ENCODE measurements around the gene EXOC3L1. TPM values are rescaled to one million over a fixed set of nuclear protein-coding genes. Genes with fewer than 3 reads are reported as not detected.

Gene EXOC3L1
- total RNA-seq, 1 donor from 2014 or later = not detected

- Mint-ChIP-seq H3K4me3 (no peak overlapping the region), H3K27ac (no peak overlapping the region), H3K27me3 (ENCODE audit: insufficient read depth, low read depth) (peaks cover 6% of the 10 kb centered on the region), H3K9me3 (no peaks in the 10 kb centered on the region), H3K4me1 (peaks cover 7% of the 10 kb centered on the region), H3K36me3 (peaks cover 6% of the 10 kb centered on the region)
- Histone ChIP-seq H2AFZ (replicated peaks) (no peak overlapping the region), H3K9ac (no peak overlapping the region), H3K36me3 (no peaks in the 10 kb centered on the region), H3K79me2 (ENCODE audit: low read depth) (no peaks in the 10 kb centered on the region), H3K27me3 (no peaks in the 10 kb centered on the region), H4K20me1 (ENCODE audit: low read depth) (peaks cover 7% of the 10 kb centered on the region), H3K4me3 (no peak overlapping the region), H3K4me2 (no peak overlapping the region), H3K9me3 (ENCODE audit: low read depth) (no peaks in the 10 kb centered on the region), H3K4me1 (peaks cover 14% of the 10 kb centered on the region), H3K27ac (no peak overlapping the region), H3F3A (ENCODE audit: low read depth) (peaks cover 12% of the 10 kb centered on the region)
- no peak for DNase-seq (ENCODE audit: low spot score)
- TF ChIP-seq EZH2 (IDR thresholded peaks at IDR 0.05) = no peak
- no peak for TF ChIP-seq EZH2phosphoT487 (IDR thresholded peaks at IDR 0.05)
- no peak for TF ChIP-seq CTCF (IDR thresholded peaks at IDR 0.05)
Measured at GRCh38 chr16:67210069-67210937, 20.4 kb upstream of the EXOC3L1 start.

- no peak overlapping the region for H3K27ac Mint-ChIP-seq
- TF ChIP-seq EZH2 (IDR thresholded peaks at IDR 0.05) = no peak
- TF ChIP-seq EZH2phosphoT487 (IDR thresholded peaks at IDR 0.05) = no peak
- no peak for TF ChIP-seq CTCF (IDR thresholded peaks at IDR 0.05)
- H3K4me3 Mint-ChIP-seq = no peak overlapping the region
- peaks cover 6% of the 10 kb centered on the region for H3K27me3 Mint-ChIP-seq (ENCODE audit: insufficient read depth, low read depth)
- no peak for DNase-seq (ENCODE audit: low spot score)
- peaks cover 12% of the 10 kb centered on the region for H3F3A ChIP-seq (ENCODE audit: low read depth)
- H3K36me3 Mint-ChIP-seq = peaks cover 6% of the 10 kb centered on the region
- no peak overlapping the region for H3K27ac ChIP-seq
- H3K4me2 ChIP-seq = no peak overlapping the region
- no peaks in the 10 kb centered on the region for H3K9me3 Mint-ChIP-seq
- H3K4me3 ChIP-seq = no peak overlapping the region
- H2AFZ ChIP-seq (replicated peaks) = no peak overlapping the region
- no peak overlapping the region for H3K9ac ChIP-seq
- H3K9me3 ChIP-seq (ENCODE audit: low read depth) = no peaks in the 10 kb centered on the region
- H3K79me2 ChIP-seq (ENCODE audit: low read depth) = no peaks in the 10 kb centered on the region
- H3K4me1 ChIP-seq = peaks cover 14% of the 10 kb centered on the region
- H3K27me3 ChIP-seq = no peaks in the 10 kb centered on the region
- peaks cover 7% of the 10 kb centered on the region for H3K4me1 Mint-ChIP-seq
- H3K36me3 ChIP-seq = no peaks in the 10 kb centered on the region
- peaks cover 7% of the 10 kb centered on the region for H4K20me1 ChIP-seq (ENCODE audit: low read depth)
Measured at GRCh38 chr16:67209565-67209964, 19.6 kb upstream of the EXOC3L1 start.

- no peak overlapping the region for H3K9ac ChIP-seq
- peaks cover 7% of the 10 kb centered on the region for H4K20me1 ChIP-seq (ENCODE audit: low read depth)
- no peak overlapping the region for H3K27ac ChIP-seq
- no peak overlapping the region for H3K4me3 Mint-ChIP-seq
- H3K4me3 ChIP-seq = no peak overlapping the region
- peaks cover 6% of the 10 kb centered on the region for H3K36me3 Mint-ChIP-seq
- peaks cover 3% of the 10 kb centered on the region for H3K27me3 Mint-ChIP-seq (ENCODE audit: insufficient read depth, low read depth)
- H3F3A ChIP-seq (ENCODE audit: low read depth) = peaks cover 12% of the 10 kb centered on the region
- no peaks in the 10 kb centered on the region for H3K36me3 ChIP-seq
- H3K4me1 ChIP-seq = peaks cover 14% of the 10 kb centered on the region
- H2AFZ ChIP-seq (replicated peaks) = no peak overlapping the region
- H3K27me3 ChIP-seq = no peaks in the 10 kb centered on the region
- TF ChIP-seq EZH2phosphoT487 (IDR thresholded peaks at IDR 0.05) = no peak
- TF ChIP-seq EZH2 (IDR thresholded peaks at IDR 0.05) = no peak
- no peak for TF ChIP-seq CTCF (IDR thresholded peaks at IDR 0.05)
- H3K79me2 ChIP-seq (ENCODE audit: low read depth) = no peaks in the 10 kb centered on the region
- no peak overlapping the region for H3K4me2 ChIP-seq
- no peaks in the 10 kb centered on the region for H3K9me3 Mint-ChIP-seq
- H3K27ac Mint-ChIP-seq = no peak overlapping the region
- no peaks in the 10 kb centered on the region for H3K9me3 ChIP-seq (ENCODE audit: low read depth)
- DNase-seq (ENCODE audit: low spot score) = no peak
- H3K4me1 Mint-ChIP-seq = peaks cover 7% of the 10 kb centered on the region
Measured at GRCh38 chr16:67208154-67208896, 18.4 kb upstream of the EXOC3L1 start.

Measured in neural progenitor cell (in vitro differentiated cells).